Measurements from ENCODE around the gene ZNF329.

- TF ChIP-seq CTCF (conservative IDR thresholded peaks at IDR 0.05; ENCODE audit: low read length) (no peak), EZH2phosphoT487 (IDR thresholded peaks at IDR 0.05; ENCODE audit: borderline replicate concordance) (no peak)
Measured at GRCh38 chr19:58098682-58098998, 51.9 kb downstream of the ZNF329 start.
